Endometrial microvascular endothelial cells (primary cell): ENCODE measurements around the gene DTNB. TPM values are rescaled to one million over a fixed set of nuclear protein-coding genes. Genes with fewer than 3 reads are reported as not detected.

Source experiments
- in situ Hi-C: cut with HindIII; loops from 2 replicates; pipeline ENCODE4 v1.10.0; 2017; ENCODE audit warnings: low sequenced_read_pairs, low pct_unique_long_range_greater_than_20kb; ENCODE audit errors: inconsistent ontology term
- total RNA-seq: library from RNA; depleted of rRNA; stranded (reverse); fragments of >200 nt; gene quantifications from one replicate; pipeline ENCODE4 v1.2.3, GENCODE V29; 2015; ENCODE audit errors: inconsistent ontology term

The DTNB gene
- total RNA-seq, 1 donor from 2014 or later, result 2.6 TPM

GRCh38 chr2:25332571-25332970, 340.8 kb downstream of the DTNB start:
- in situ Hi-C loops, result no loop called here

- in situ Hi-C loops, result no loop called here
Measured at GRCh38 chr2:25331686-25332365, 341.6 kb downstream of the DTNB start.

- in situ Hi-C loops, result no loop called here
Measured at GRCh38 chr2:25330937-25331336, 342.4 kb downstream of the DTNB start.

- in situ Hi-C loops, result no loop called here
Measured at GRCh38 chr2:25330273-25330672, 343.1 kb downstream of the DTNB start.

GRCh38 chr2:25328152-25329085, 345.0 kb downstream of the DTNB start:
- in situ Hi-C loops, result no loop called here

Other genes starting within 250 kb of the DTNB start
- 15.0 TPM for gene ASXL2, start 204.9 kb upstream of the DTNB start, total RNA-seq